K562 (cell line): Measurements from ENCODE around the gene ZNF521. TPM values are rescaled to one million over a fixed set of nuclear protein-coding genes. Genes with fewer than 3 reads are reported as not detected.

ENCODE experiments used
- CBX2 ChIP-seq: fragments of 200-600 bp; sonication (generic); IDR thresholded peaks from one replicate; pipeline ENCODE4 v1.6.1; 2012; ENCODE audit warnings: mild to moderate bottlenecking, low read length, inconsistent platforms; ENCODE audit not compliant: insufficient read depth, poor library complexity, severe bottlenecking
- CBX8 ChIP-seq: fragments of 200-600 bp; sonication (generic); IDR thresholded peaks from 2 replicates; pipeline ENCODE4 v1.6.1; 2012; ENCODE audit warnings: borderline replicate concordance, mixed run types, low read depth, mild to moderate bottlenecking, moderate library complexity, mixed read lengths, low read length, control low read depth, inconsistent platforms; ENCODE audit not compliant: poor library complexity, severe bottlenecking; ENCODE audit errors: extremely low read depth
- CREBBP ChIP-seq: IDR thresholded peaks from one replicate; pipeline ENCODE4 v1.6.1; 2012; ENCODE audit warnings: low read depth, mild to moderate bottlenecking, control low read depth, inconsistent platforms, low read length
- KLF13 ChIP-seq: fragments of 450-650 bp; IDR thresholded peaks from 2 replicates; pipeline ENCODE4 v1.6.1; 2016; ENCODE audit warnings: missing genetic modification characterization, low read depth, mild to moderate bottlenecking, missing compliant biosample characterization, moderate library complexity, borderline replicate concordance
- MEIS2 ChIP-seq: fragments of 450-650 bp; IDR thresholded peaks from 2 replicates; pipeline ENCODE4 v1.6.1; 2014; ENCODE audit warnings: mild to moderate bottlenecking; ENCODE audit not compliant: partially characterized antibody
- NEUROD1 ChIP-seq: fragments of 150-350 bp; IDR thresholded peaks from 2 replicates; pipeline ENCODE4 v1.6.1; 2014; ENCODE audit warnings: borderline replicate concordance, low read length, low read depth; ENCODE audit not compliant: partially characterized antibody
- POLR2H ChIP-seq: IDR thresholded peaks from 2 replicates; pipeline ENCODE4 v1.6.1; 2016; ENCODE audit warnings: missing genetic modification characterization, low read depth, mild to moderate bottlenecking, control low read depth, missing compliant biosample characterization, moderate library complexity
- POLR3A ChIP-seq: IDR thresholded peaks from 2 replicates; pipeline ENCODE4 v1.6.1; 2011; ENCODE audit warnings: borderline replicate concordance, mild to moderate bottlenecking, moderate library complexity; ENCODE audit not compliant: insufficient read length, insufficient read depth; ENCODE audit errors: extremely low read depth
- SRF ChIP-seq, 2 experiments: fragments of 250-450, 450-650 bp in 1 of 2; sonication (Bioruptor Pico) in 1 of 2; sonication (generic) in 1 of 2; formaldehyde crosslinking; IDR thresholded peaks; 2 replicates each; pipeline versions ENCODE4 v1.5.0 to v1.5.1; 2020 to 2022; ENCODE audit warnings: mild to moderate bottlenecking in 1 of 2, missing genetic modification reagents in 1 of 2
- TAL1 ChIP-seq: fragments of 450-650 bp; IDR thresholded peaks from 2 replicates; pipeline ENCODE4 v1.6.1; 2016; ENCODE audit warnings: mild to moderate bottlenecking
- TFAM ChIP-seq: fragments of 250-450 bp; sonication (Bioruptor Pico); conservative IDR thresholded peaks from 2 replicates; pipeline ENCODE4 v1.5.0; 2021; ENCODE audit warnings: mild to moderate bottlenecking, moderate library complexity
- ZEB2 ChIP-seq: fragments of 450-650 bp; IDR thresholded peaks from 2 replicates; pipeline ENCODE4 v1.6.1; 2016
- polyA plus RNA-seq, 8 experiments: library from polyadenylated mRNA; depleted of rRNA in 4 of 8; stranded (reverse) in 5 of 8; unstranded in 3 of 8; fragments of >200 nt; fragmentation: Nextera tagmentation in 2 of 8; fragmentation: Illumina TruSeq in 1 of 8; extraction: Ambion mirVana in 2 of 8; extraction: Trizol in 1 of 8; gene quantifications; 2 replicates each; pipeline versions ENCODE4 v1.2.1 to v1.2.3, GENCODE V29; 2011 to 2014; ENCODE audit warnings: inconsistent platforms in 1 of 8, missing spikeins in 1 of 8
- total RNA-seq, 7 experiments: library from RNA; depleted of rRNA in 6 of 7; stranded (reverse); fragments of >200 nt in 6 of 7; fragmentation: Illumina TruSeq in 2 of 7; extraction: Trizol in 2 of 7; gene quantifications; 2 replicates each; pipeline versions ENCODE4 v1.2.1 to v1.2.3, GENCODE V29; 2011 to 2021; ENCODE audit warnings: low replicate concordance in 1 of 7
- TF ChIP-seq, protein P1 (sequence below): fragments of 250-450 bp; sonication (Bioruptor Pico); IDR thresholded peaks from 2 replicates; pipeline ENCODE4 v1.4.0; 2020; ENCODE audit warnings: mild to moderate bottlenecking
- TF ChIP-seq, protein P2 (sequence below): fragments of 250-450 bp; sonication (Bioruptor Pico); IDR thresholded peaks from 2 replicates; pipeline ENCODE4 v1.4.0; 2020; ENCODE audit warnings: mild to moderate bottlenecking, moderate library complexity
- TF ChIP-seq, protein P3 (sequence below): fragments of 200-800 bp; sonication (Bioruptor generic); IDR thresholded peaks from 2 replicates; pipeline ENCODE4 v1.6.1; 2017; ENCODE audit warnings: missing genetic modification characterization, missing compliant biosample characterization
- TF ChIP-seq, protein P4 (sequence below), 2 experiments: fragments of 200-800 bp in 1 of 2; sonication (Bioruptor generic) in 1 of 2; sonication (generic) in 1 of 2; formaldehyde crosslinking in 1 of 2; IDR thresholded peaks in 1 of 2; conservative IDR thresholded peaks in 1 of 2; 2 replicates each; pipeline versions ENCODE4 v1.5.0 to v1.6.1; 2016 to 2020; ENCODE audit warnings: missing compliant biosample characterization in 1 of 2, missing genetic modification characterization in 1 of 2, missing genetic modification reagents in 1 of 2
- TF ChIP-seq, protein P5 (sequence below): fragments of 450-650 bp; IDR thresholded peaks from 2 replicates; pipeline ENCODE4 v1.6.1; 2018; ENCODE audit warnings: mild to moderate bottlenecking, low read depth; ENCODE audit not compliant: partially characterized antibody

Gene ZNF521
- total and polyA plus RNA-seq, 9 of the 15 experiments (the other 6 are each of a cell fraction or from before 2014, with no cell fraction given) = 1.2 to 5.8 (median 1.6) TPM

DNA sequence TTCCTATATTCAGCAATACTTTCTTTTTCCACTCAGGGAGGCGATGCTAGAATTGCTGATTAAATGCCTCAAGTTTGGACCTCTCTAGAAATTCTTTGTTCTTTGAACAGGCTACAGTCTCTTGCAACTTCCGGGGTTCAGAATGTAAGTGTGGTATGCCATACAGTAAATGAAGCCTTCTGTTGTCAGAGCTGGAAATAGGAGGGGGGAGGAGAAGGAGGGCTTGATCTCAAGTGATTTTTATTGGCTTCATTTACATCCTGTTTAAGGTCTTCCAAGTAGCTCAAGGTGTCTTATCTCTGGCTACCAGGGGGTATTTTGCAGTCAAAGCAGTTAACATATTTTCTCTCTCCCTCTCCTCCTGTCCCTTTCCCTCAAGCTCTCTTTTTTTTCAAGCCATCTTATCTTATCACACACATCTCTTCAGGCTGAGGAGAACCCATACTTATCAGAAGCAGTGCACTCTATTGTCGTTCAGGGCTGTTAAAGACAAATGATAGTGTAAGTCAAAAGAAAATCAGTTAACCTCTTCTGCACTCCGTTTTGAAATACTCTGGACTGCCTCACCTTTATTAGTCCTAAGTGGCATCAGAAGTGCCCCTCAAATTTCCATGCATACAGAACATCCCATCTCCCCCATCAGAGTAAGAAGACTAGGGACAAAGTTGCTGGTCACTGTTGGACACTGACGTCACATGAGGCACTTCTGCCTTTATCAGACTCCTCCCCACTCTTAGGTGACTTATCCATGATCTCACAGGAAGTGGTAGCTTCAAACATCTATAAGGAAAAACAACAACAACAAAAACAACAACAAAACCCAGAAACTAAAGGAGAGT is 112.2 kb downstream of the ZNF521 start (continued):
- no peak for TF ChIP-seq CBX2
- no peak for TF ChIP-seq NEUROD1
- TF ChIP-seq MEIS2 = peak; percentile 55
- TF ChIP-seq, protein P1, sequence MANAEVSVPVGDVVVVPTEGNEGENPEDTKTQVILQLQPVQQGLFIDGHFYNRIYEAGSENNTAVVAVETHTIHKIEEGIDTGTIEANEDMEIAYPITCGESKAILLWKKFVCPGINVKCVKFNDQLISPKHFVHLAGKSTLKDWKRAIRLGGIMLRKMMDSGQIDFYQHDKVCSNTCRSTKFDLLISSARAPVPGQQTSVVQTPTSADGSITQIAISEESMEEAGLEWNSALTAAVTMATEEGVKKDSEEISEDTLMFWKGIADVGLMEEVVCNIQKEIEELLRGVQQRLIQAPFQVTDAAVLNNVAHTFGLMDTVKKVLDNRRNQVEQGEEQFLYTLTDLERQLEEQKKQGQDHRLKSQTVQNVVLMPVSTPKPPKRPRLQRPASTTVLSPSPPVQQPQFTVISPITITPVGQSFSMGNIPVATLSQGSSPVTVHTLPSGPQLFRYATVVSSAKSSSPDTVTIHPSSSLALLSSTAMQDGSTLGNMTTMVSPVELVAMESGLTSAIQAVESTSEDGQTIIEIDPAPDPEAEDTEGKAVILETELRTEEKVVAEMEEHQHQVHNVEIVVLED (CRISPR knock-in tag) = no peak; the same call in 1 of the 2 replicates
- no peak for TF ChIP-seq TFAM (CRISPR knock-in tag)
- TF ChIP-seq POLR3A = no peak
- no peak for TF ChIP-seq POLR2H
- TF ChIP-seq, protein P2, sequence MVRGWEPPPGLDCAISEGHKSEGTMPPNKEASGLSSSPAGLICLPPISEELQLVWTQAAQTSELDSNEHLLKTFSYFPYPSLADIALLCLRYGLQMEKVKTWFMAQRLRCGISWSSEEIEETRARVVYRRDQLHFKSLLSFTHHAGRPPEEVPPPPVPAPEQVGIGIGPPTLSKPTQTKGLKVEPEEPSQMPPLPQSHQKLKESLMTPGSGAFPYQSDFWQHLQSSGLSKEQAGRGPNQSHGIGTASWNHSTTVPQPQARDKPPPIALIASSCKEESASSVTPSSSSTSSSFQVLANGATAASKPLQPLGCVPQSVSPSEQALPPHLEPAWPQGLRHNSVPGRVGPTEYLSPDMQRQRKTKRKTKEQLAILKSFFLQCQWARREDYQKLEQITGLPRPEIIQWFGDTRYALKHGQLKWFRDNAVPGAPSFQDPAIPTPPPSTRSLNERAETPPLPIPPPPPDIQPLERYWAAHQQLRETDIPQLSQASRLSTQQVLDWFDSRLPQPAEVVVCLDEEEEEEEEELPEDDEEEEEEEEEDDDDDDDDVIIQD = no peak
- TF ChIP-seq, protein P3, sequence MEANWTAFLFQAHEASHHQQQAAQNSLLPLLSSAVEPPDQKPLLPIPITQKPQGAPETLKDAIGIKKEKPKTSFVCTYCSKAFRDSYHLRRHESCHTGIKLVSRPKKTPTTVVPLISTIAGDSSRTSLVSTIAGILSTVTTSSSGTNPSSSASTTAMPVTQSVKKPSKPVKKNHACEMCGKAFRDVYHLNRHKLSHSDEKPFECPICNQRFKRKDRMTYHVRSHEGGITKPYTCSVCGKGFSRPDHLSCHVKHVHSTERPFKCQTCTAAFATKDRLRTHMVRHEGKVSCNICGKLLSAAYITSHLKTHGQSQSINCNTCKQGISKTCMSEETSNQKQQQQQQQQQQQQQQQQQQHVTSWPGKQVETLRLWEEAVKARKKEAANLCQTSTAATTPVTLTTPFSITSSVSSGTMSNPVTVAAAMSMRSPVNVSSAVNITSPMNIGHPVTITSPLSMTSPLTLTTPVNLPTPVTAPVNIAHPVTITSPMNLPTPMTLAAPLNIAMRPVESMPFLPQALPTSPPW (CRISPR knock-in tag) = peak; percentile 80
- TF ChIP-seq SRF (CRISPR knock-in tag; IDR thresholded peaks at IDR 0.05) = no peak
- TF ChIP-seq, protein P4, sequence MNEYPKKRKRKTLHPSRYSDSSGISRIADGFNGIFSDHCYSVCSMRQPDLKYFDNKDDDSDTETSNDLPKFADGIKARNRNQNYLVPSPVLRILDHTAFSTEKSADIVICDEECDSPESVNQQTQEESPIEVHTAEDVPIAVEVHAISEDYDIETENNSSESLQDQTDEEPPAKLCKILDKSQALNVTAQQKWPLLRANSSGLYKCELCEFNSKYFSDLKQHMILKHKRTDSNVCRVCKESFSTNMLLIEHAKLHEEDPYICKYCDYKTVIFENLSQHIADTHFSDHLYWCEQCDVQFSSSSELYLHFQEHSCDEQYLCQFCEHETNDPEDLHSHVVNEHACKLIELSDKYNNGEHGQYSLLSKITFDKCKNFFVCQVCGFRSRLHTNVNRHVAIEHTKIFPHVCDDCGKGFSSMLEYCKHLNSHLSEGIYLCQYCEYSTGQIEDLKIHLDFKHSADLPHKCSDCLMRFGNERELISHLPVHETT (CRISPR knock-in tag; conservative IDR thresholded peaks at IDR 0.05 in 1 of 2, IDR thresholded peaks at IDR 0.05 in 1 of 2) = no peak
- TF ChIP-seq TAL1 = peak; percentile 93
- no peak for TF ChIP-seq CBX8
- TF ChIP-seq KLF13 (tag) = no peak
- peak; percentile 94 for TF ChIP-seq ZEB2
- TF ChIP-seq CREBBP = no peak
- TF ChIP-seq, protein P5, sequence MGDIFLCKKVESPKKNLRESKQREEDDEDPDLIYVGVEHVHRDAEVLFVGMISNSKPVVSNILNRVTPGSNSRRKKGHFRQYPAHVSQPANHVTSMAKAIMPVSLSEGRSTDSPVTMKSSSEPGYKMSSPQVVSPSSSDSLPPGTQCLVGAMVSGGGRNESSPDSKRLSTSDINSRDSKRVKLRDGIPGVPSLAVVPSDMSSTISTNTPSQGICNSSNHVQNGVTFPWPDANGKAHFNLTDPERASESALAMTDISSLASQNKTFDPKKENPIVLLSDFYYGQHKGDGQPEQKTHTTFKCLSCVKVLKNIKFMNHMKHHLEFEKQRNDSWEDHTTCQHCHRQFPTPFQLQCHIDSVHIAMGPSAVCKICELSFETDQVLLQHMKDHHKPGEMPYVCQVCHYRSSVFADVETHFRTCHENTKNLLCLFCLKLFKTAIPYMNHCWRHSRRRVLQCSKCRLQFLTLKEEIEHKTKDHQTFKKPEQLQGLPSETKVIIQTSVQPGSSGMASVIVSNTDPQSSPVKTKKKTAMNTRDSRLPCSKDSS = no peak
